HEK293T (cell line): ENCODE measurements around the gene APOO.

Source experiments
- ARNT ChIP-seq: fragments of 450-650 bp; IDR thresholded peaks from 2 replicates; pipeline ENCODE4 v1.6.1; 2017; ENCODE audit warnings: mild to moderate bottlenecking
- BHLHE40 ChIP-seq: fragments of 450-650 bp; IDR thresholded peaks from 2 replicates; pipeline ENCODE4 v1.6.1; 2016; ENCODE audit warnings: mild to moderate bottlenecking, moderate library complexity, borderline replicate concordance
- CTBP1 ChIP-seq: fragments of 450-650 bp; IDR thresholded peaks from 2 replicates; pipeline ENCODE4 v1.6.1; 2016; ENCODE audit warnings: borderline replicate concordance
- FOXA1 ChIP-seq: fragments of 450-650 bp; IDR thresholded peaks from 2 replicates; pipeline ENCODE4 v1.6.1; 2016; ENCODE audit warnings: mild to moderate bottlenecking
- FOXK2 ChIP-seq: fragments of 450-650 bp; IDR thresholded peaks from 2 replicates; pipeline ENCODE4 v1.6.1; 2016; ENCODE audit warnings: mild to moderate bottlenecking
- FOXM1 ChIP-seq: fragments of 450-650 bp; IDR thresholded peaks from 2 replicates; pipeline ENCODE4 v1.6.1; 2017; ENCODE audit warnings: mild to moderate bottlenecking, borderline replicate concordance
- L3MBTL2 ChIP-seq: fragments of 450-650 bp; conservative IDR thresholded peaks from 2 replicates; pipeline ENCODE4 v1.6.1; 2016; ENCODE audit warnings: mild to moderate bottlenecking
- LEF1 ChIP-seq: fragments of 450-650 bp; IDR thresholded peaks from 2 replicates; pipeline ENCODE4 v1.6.1; 2017; ENCODE audit warnings: mild to moderate bottlenecking, borderline replicate concordance
- NFRKB ChIP-seq: fragments of 450-650 bp; IDR thresholded peaks from 2 replicates; pipeline ENCODE4 v1.6.1; 2016; ENCODE audit warnings: mild to moderate bottlenecking, moderate library complexity
- PKNOX1 ChIP-seq: fragments of 450-650 bp; IDR thresholded peaks from 2 replicates; pipeline ENCODE4 v1.6.1; 2016
- SP1 ChIP-seq: fragments of 450-650 bp; IDR thresholded peaks from 2 replicates; pipeline ENCODE4 v1.6.1; 2017
- SUZ12 ChIP-seq: fragments of 450-650 bp; IDR thresholded peaks from 2 replicates; pipeline ENCODE4 v1.6.1; 2016; ENCODE audit warnings: mild to moderate bottlenecking
- TARDBP ChIP-seq: fragments of 450-650 bp; IDR thresholded peaks from 2 replicates; pipeline ENCODE4 v1.6.1; 2016
- ZNF384 ChIP-seq: fragments of 450-650 bp; IDR thresholded peaks from 2 replicates; pipeline ENCODE4 v1.6.1; 2016

GRCh38 chrX:23907111-23907497 lies 634 bp downstream of the APOO start:
- TF ChIP-seq SUZ12 (no peak), ARNT (no peak), BHLHE40 (no peak), SP1 (no peak), FOXA1 (no peak), FOXM1 (no peak), L3MBTL2 (no peak), ZNF384 (no peak), CTBP1 (no peak), NFRKB (no peak), TARDBP (no peak), FOXK2 (no peak), PKNOX1 (no peak), LEF1 (no peak)
